NCI-H1092 treated with DMSO at 0.1 percent for 48 hours (cell line): ENCODE results near the gene TGFB2.

Experiments
- DNase-seq: peaks from one replicate; lab custom pipeline; 2025; lab: John Stamatoyannopoulos, UW

TGFB2 gene

DNA sequence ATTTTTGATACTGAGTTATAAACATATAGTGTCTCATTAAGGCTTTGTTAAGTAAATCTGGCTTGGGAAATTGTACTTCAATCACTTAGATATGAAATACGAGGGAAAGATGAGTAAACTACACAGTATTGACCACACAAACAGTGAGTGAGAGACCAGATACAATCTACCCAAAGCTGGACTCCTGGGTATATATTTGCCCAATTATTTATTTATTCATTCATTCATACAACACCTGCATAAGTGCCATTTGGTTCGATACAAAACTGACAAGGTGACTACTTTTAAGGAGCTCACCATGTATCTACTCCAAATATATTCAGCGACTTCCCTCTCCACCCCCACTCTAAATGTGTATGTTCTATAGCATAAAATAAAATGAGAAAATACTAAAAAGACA lies 143.4 kb downstream of the TGFB2 start:
- DNase-seq = no peak

- no peak for DNase-seq
These were observed 143.8 kb downstream of the TGFB2 start for GRCh38 chr1:218488986-218489385.

DNA sequence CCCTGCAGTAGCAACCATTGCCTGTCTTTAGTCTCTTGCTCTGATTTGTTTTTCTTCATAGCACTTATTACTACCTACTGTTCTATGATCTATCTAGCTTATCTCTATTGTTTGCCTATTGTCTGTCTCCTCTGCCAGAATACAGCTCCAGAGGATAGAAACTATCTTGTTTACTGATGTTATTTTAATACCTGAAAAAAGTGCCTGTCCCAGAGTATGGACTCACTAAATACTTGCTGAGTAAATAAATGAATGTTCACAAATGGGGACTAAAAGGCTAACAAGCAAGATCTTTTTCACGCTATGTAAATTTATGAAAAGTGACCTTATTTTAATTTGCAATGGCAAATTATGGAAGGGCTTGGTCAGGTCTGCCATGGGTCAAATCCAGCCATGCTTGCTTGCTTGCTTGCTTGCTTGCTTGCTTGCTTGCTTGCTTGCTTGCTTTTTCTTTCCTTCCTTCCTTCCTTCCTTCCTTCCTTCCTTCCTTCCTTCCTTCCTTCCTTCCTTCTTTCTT lies 145.3 kb downstream of the TGFB2 start:
- no peak for DNase-seq

- no peak for DNase-seq
These were observed 147.7 kb downstream of the TGFB2 start for GRCh38 chr1:218492874-218493273.

DNA sequence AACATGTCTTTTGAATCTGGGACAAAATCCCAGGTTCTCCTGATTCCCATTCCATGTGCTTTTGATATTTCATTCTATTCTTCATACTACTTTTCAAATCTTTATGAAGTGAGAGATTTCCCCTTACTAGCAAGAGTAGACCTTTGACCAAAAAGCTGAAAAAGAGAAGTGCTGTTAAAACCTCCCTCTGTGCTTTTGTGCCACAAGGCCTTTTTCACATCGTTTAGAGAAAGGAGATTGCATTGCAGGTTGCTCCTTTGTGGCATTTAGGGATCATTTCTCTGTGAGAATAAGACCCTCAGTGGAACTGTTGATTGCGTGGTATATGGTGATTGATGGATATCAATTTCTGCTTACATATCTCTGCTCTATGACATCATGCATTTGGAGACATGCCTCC lies 148.8 kb downstream of the TGFB2 start:
- peak; percentile 63 for DNase-seq
